GM19397 (cell line): Measurements from ENCODE around the gene LINGO1.

Source experiments
- ATAC-seq: cut with Tn5 transposase; IDR thresholded peaks from one replicate; pipeline ENCODE4 v1.9.1; 2021; ENCODE audit warnings: mild to moderate bottlenecking, moderate library complexity; ENCODE audit not compliant: unreplicated experiment

Gene LINGO1

GRCh38 chr15:77573802-77574201, 58.9 kb downstream of the LINGO1 start:
- ATAC-seq, result no peak

- ATAC-seq, result no peak
Measured at GRCh38 chr15:77572186-77572585, 60.5 kb downstream of the LINGO1 start.

- no peak for ATAC-seq
Measured at GRCh38 chr15:77571741-77572140, 61.0 kb downstream of the LINGO1 start.

GRCh38 chr15:77571181-77571580, 61.5 kb downstream of the LINGO1 start:
- no peak for ATAC-seq

GRCh38 chr15:77569729-77570125, 63.0 kb downstream of the LINGO1 start:
- ATAC-seq, result no peak

GRCh38 chr15:77568973-77569728, 63.6 kb downstream of the LINGO1 start:
- ATAC-seq, result no peak

GRCh38 chr15:77568014-77568972, 64.4 kb downstream of the LINGO1 start:
- ATAC-seq, result no peak

GRCh38 chr15:77567202-77567601, 65.5 kb downstream of the LINGO1 start:
- ATAC-seq, result no peak

- ATAC-seq, result no peak
Measured at GRCh38 chr15:77566092-77566491, 66.6 kb downstream of the LINGO1 start.

- no peak for ATAC-seq
Measured at GRCh38 chr15:77565378-77565915, 67.3 kb downstream of the LINGO1 start.

- ATAC-seq, result no peak
Measured at GRCh38 chr15:77564938-77565337, 67.8 kb downstream of the LINGO1 start.

- ATAC-seq, result no peak
Measured at GRCh38 chr15:77564341-77564740, 68.4 kb downstream of the LINGO1 start.

- no peak for ATAC-seq
Measured at GRCh38 chr15:77563623-77564156, 69.0 kb downstream of the LINGO1 start.
